C4-2B (cell line): ENCODE data around the gene SYNRG.

ENCODE experiments used
- H3K27ac ChIP-seq: fragments of 450-650 bp; 2 replicates; pipeline ENCODE4 v1.5.1; 2017
- ZFX ChIP-seq: fragments of 450-650 bp; IDR thresholded peaks from 2 replicates; pipeline ENCODE4 v1.6.1; 2017
- TF ChIP-seq, protein P1 (sequence below): fragments of 450-650 bp; conservative IDR thresholded peaks from 2 replicates; pipeline ENCODE4 v1.5.1; 2017; ENCODE audit warnings: mild to moderate bottlenecking

SYNRG gene

DNA sequence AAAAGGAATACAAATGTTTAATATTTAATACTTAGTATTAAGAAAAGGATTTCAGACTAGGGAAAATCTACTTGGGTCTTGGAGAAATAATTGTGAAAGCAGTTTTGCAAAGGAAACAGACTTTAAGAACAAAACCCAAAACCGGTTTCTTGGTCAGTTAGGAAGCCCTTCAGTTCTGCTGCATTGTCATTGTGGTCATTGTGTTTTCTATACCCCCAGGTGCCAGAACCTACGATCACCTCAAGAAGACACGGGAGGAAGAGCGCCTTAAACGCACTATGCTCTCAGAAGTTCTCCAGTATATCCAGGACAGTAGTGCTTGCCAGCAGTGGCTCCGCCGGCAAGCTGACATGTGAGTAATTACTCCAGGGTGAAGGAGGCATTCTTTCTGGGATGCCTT lies 139.0 kb downstream of the SYNRG start:
- no peak for TF ChIP-seq ZFX
- TF ChIP-seq, protein P1, sequence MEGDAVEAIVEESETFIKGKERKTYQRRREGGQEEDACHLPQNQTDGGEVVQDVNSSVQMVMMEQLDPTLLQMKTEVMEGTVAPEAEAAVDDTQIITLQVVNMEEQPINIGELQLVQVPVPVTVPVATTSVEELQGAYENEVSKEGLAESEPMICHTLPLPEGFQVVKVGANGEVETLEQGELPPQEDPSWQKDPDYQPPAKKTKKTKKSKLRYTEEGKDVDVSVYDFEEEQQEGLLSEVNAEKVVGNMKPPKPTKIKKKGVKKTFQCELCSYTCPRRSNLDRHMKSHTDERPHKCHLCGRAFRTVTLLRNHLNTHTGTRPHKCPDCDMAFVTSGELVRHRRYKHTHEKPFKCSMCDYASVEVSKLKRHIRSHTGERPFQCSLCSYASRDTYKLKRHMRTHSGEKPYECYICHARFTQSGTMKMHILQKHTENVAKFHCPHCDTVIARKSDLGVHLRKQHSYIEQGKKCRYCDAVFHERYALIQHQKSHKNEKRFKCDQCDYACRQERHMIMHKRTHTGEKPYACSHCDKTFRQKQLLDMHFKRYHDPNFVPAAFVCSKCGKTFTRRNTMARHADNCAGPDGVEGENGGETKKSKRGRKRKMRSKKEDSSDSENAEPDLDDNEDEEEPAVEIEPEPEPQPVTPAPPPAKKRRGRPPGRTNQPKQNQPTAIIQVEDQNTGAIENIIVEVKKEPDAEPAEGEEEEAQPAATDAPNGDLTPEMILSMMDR: no peak
- H3K27ac ChIP-seq: no peak overlapping the region

- TF ChIP-seq, protein P1: no peak
- no peak for TF ChIP-seq ZFX
- H3K27ac ChIP-seq: no peak overlapping the region
Observed at GRCh38 chr17:37466471-37466870, 142.7 kb downstream of the SYNRG start.

GRCh38 chr17:37465069-37465616 lies 144.1 kb downstream of the SYNRG start:
- TF ChIP-seq ZFX: no peak
- TF ChIP-seq, protein P1: no peak
- H3K27ac ChIP-seq: no peak overlapping the region
